CD8-positive, alpha-beta memory T cell (primary cell): Measurements from ENCODE around the gene MTHFD2L. TPM values are rescaled to one million over a fixed set of nuclear protein-coding genes. Genes with fewer than 3 reads are reported as not detected.

Source experiments
- CTCF ChIA-PET: fragments of 350-600 bp; sonication (Branson Sonifier 250); formaldehyde crosslinking; loops from one replicate; lab custom pipeline; 2021; ENCODE audit warnings: antibody characterized with exemption; lab: Charles Lee
- POLR2A ChIA-PET: fragments of 350-600 bp; sonication (Branson Sonifier 250); formaldehyde crosslinking; loops from one replicate; lab custom pipeline; 2021; ENCODE audit warnings: antibody characterized with exemption; lab: Charles Lee
- DNase-seq, 5 donors: peaks; one replicate each; pipeline versions ENCODE4 v3.0.0 to v3.0.0-alpha.2; 2020 to 2022; ENCODE audit warnings: mixed read lengths in 1 of 5
- H3K27ac ChIP-seq: one replicate; pipeline ENCODE4 v1.7.0; 2013; ENCODE audit warnings: low read depth, mild to moderate bottlenecking, low read length, moderate library complexity
- H3K27me3 ChIP-seq: 2 replicates; pipeline ENCODE4 v1.7.0; 2013; ENCODE audit warnings: low read length, mild to moderate bottlenecking; ENCODE audit not compliant: insufficient read depth, poor library complexity, severe bottlenecking
- H3K36me3 ChIP-seq: 2 replicates; pipeline ENCODE4 v1.7.0; 2013; ENCODE audit warnings: mild to moderate bottlenecking, low read length, moderate library complexity; ENCODE audit not compliant: insufficient read depth
- H3K4me1 ChIP-seq: 2 replicates; pipeline ENCODE4 v1.7.0; 2013; ENCODE audit warnings: mild to moderate bottlenecking, low read length, moderate library complexity; ENCODE audit not compliant: insufficient read depth
- H3K4me3 ChIP-seq: 2 replicates; pipeline ENCODE4 v1.7.0; 2013; ENCODE audit warnings: mild to moderate bottlenecking, low read length
- H3K9me3 ChIP-seq: 2 replicates; pipeline ENCODE4 v1.7.0; 2013; ENCODE audit warnings: mild to moderate bottlenecking, low read length
- H3K27ac Mint-ChIP-seq, 8 donors: one replicate each; pipeline ENCODE4 v1.8.0; 2020 to 2021; ENCODE audit warnings: mixed read lengths in 8 of 8, mild to moderate bottlenecking in 6 of 8, inconsistent platforms in 3 of 8, moderate library complexity in 3 of 8
- H3K27me3 Mint-ChIP-seq, 2 donors: one replicate each; pipeline ENCODE4 v1.8.0; 2020 to 2021; ENCODE audit warnings: mixed read lengths in 2 of 2, mild to moderate bottlenecking in 1 of 2, moderate library complexity in 1 of 2
- H3K36me3 Mint-ChIP-seq, 3 donors: one replicate each; pipeline ENCODE4 v1.8.0; 2020 to 2021; ENCODE audit warnings: mixed read lengths in 3 of 3, inconsistent platforms in 1 of 3, mild to moderate bottlenecking in 1 of 3
- H3K4me1 Mint-ChIP-seq, 3 donors: one replicate each; pipeline ENCODE4 v1.8.0; 2020 to 2021; ENCODE audit warnings: mixed read lengths in 3 of 3, inconsistent platforms in 1 of 3, mild to moderate bottlenecking in 1 of 3
- H3K4me3 Mint-ChIP-seq, 7 donors: one replicate each; pipeline ENCODE4 v1.8.0; 2020 to 2021; ENCODE audit warnings: mixed read lengths in 7 of 7, mild to moderate bottlenecking in 6 of 7, moderate library complexity in 4 of 7, inconsistent platforms in 2 of 7
- H3K9me3 Mint-ChIP-seq, 5 donors: one replicate each; pipeline ENCODE4 v1.8.0; 2020 to 2022; ENCODE audit warnings: mixed read lengths in 5 of 5, mild to moderate bottlenecking in 3 of 5, moderate library complexity in 2 of 5, inconsistent platforms in 1 of 5
- polyA plus RNA-seq: library from polyadenylated mRNA; unstranded; fragments of 300-500 nt; fragmentation: Illumina TruSeq; gene quantifications from one replicate; pipeline ENCODE4 v1.2.3, GENCODE V29; 2021
- total RNA-seq, 2 experiments: library from RNA; stranded (reverse); gene quantifications; one replicate each; pipeline ENCODE4 v1.2.3, GENCODE V29; 2021

MTHFD2L gene
- total and polyA plus RNA-seq, 3 experiments from 2014 or later, result 5.0 to 8.5 (median 7.5) TPM

DNA sequence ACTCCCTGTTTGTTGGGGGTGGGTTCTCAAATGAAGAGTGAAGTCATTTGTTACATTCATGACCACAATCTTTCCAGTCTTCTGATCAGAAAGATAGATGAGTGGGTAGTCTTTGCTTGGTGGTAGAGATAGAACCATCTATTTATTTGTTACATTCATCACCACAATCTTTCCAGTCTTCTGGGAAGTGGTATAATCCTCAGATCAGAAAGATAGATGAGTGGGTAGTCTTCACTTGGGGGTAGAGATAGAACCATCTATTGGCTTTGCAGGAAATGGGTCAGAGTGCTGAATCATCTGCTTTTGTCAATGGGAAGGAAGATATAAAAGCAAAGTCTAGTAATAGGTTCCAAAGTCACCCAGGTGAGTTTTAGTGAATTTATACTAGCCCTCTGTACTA is 86.1 kb downstream of the MTHFD2L start:
- H3K4me1 Mint-ChIP-seq, result no peaks in the 10 kb centered on the region
- Histone ChIP-seq H3K9me3 (no peaks in the 10 kb centered on the region), H3K4me3 (no peak overlapping the region), H3K27me3 (no peaks in the 10 kb centered on the region), H3K36me3 (no peaks in the 10 kb centered on the region), H3K4me1 (no peaks in the 10 kb centered on the region), H3K27ac (no peak overlapping the region)
- no peak overlapping the region for H3K4me3 Mint-ChIP-seq
- ChIA-PET POLR2A (no interaction called here), CTCF (interaction anchor here (0.6 kb wide), 1 partner anchor 15 kb away, joined by 3 read pairs; no protein-coding TSS in a partner anchor)
- peaks cover 0 to 5% (median 0%) of the 10 kb centered on the region in 3 donors for H3K36me3 Mint-ChIP-seq
- H3K9me3 Mint-ChIP-seq, result peaks cover 0 to 2% (median 0%) of the 10 kb centered on the region in 5 donors
- no peak overlapping the region for H3K27ac Mint-ChIP-seq
- no peaks in the 10 kb centered on the region for H3K27me3 Mint-ChIP-seq
- no peak for DNase-seq

DNA sequence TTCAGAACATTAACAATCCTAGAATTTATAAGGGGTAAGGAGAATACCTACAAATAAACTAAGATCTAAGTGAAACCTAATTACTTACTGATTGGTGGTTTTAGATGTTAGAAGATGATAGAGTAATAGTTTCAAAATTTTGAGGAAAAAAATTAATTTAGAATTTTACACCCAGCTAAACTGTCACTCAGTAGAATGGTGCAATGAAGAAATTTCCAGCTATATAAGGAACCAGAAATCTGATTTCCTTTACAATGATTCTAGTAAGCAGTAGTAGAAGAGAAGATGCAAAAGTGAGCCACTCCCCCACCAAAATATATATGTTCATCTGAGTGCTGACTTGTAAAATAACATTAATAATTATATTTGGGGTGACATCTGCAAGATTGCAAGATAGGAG is 95.0 kb downstream of the MTHFD2L start:
- H3K4me3 Mint-ChIP-seq, result no peak overlapping the region
- CTCF ChIA-PET, result no interaction called here
- no peak for DNase-seq
- H3K27ac Mint-ChIP-seq, result no peak overlapping the region
- H3K27me3 Mint-ChIP-seq, result peaks cover 0 to 1% of the 10 kb centered on the region in 2 donors
- POLR2A ChIA-PET, result no interaction called here
- no peaks in the 10 kb centered on the region for H3K4me1 Mint-ChIP-seq
- H3K36me3 ChIP-seq, result no peaks in the 10 kb centered on the region
- H3K4me1 ChIP-seq, result no peaks in the 10 kb centered on the region
- peaks cover 5 to 25% (median 6%) of the 10 kb centered on the region in 3 donors for H3K36me3 Mint-ChIP-seq
- no peak overlapping the region for H3K4me3 ChIP-seq
- H3K27ac ChIP-seq, result no peak overlapping the region
- H3K9me3 ChIP-seq, result no peaks in the 10 kb centered on the region
- H3K9me3 Mint-ChIP-seq, result peaks cover 17 to 39% (median 25%) of the 10 kb centered on the region in 5 donors
- H3K27me3 ChIP-seq, result no peaks in the 10 kb centered on the region

GRCh38 chr4:74254386-74254785 is 96.5 kb downstream of the MTHFD2L start:
- no peak overlapping the region for H3K27ac Mint-ChIP-seq
- DNase-seq, result no peak
- POLR2A ChIA-PET, result no interaction called here
- no peaks in the 10 kb centered on the region for H3K4me1 ChIP-seq
- H3K27me3 ChIP-seq, result no peaks in the 10 kb centered on the region
- no peaks in the 10 kb centered on the region for H3K9me3 ChIP-seq
- peaks cover 17 to 35% (median 25%) of the 10 kb centered on the region in 5 donors for H3K9me3 Mint-ChIP-seq
- H3K4me1 Mint-ChIP-seq, result no peaks in the 10 kb centered on the region
- H3K27ac ChIP-seq, result no peak overlapping the region
- H3K4me3 ChIP-seq, result no peak overlapping the region
- H3K36me3 ChIP-seq, result no peaks in the 10 kb centered on the region
- H3K36me3 Mint-ChIP-seq, result peaks cover 5 to 25% (median 6%) of the 10 kb centered on the region in 3 donors
- CTCF ChIA-PET, result no interaction called here
- peaks cover 0 to 1% of the 10 kb centered on the region in 2 donors for H3K27me3 Mint-ChIP-seq
- H3K4me3 Mint-ChIP-seq, result no peak overlapping the region

DNA sequence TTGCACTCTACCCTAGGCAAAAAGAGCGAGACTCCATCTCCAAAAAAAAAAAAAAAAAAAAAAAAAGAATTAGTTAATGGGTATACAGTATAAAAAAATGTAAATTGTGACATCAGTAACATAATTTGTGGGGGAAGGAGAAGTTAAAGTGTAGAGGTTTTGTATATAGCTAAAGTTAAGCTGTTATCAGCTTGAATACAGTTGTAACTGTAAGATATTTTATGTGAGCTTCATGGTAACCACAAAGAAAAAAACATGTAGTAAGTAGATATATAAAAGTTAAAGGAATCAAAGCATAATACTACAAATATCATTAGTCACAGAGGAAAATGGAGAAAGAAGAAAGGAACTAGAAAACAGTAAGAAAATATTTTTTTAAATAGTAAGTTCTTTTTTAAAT is 97.2 kb downstream of the MTHFD2L start:
- POLR2A ChIA-PET, result no interaction called here

GRCh38 chr4:74258963-74259362 is 101.0 kb downstream of the MTHFD2L start:
- Mint-ChIP-seq H3K4me1 (no peaks in the 10 kb centered on the region), H3K27me3 (no peaks in the 10 kb centered on the region), H3K9me3 (peaks cover 0 to 2% (median 0%) of the 10 kb centered on the region in 5 donors), H3K27ac (no peak overlapping the region), H3K4me3 (no peak overlapping the region), H3K36me3 (no peaks in the 10 kb centered on the region)
- Histone ChIP-seq H3K36me3 (no peaks in the 10 kb centered on the region), H3K27me3 (no peaks in the 10 kb centered on the region), H3K27ac (no peak overlapping the region), H3K9me3 (no peaks in the 10 kb centered on the region), H3K4me3 (no peak overlapping the region), H3K4me1 (no peaks in the 10 kb centered on the region)
- no peak for DNase-seq
- POLR2A ChIA-PET, result no interaction called here
- CTCF ChIA-PET, result no interaction called here

More for the DNA sequence above, 97.2 kb downstream of the MTHFD2L start:
- Histone ChIP-seq H3K4me3 (no peak overlapping the region), H3K36me3 (no peaks in the 10 kb centered on the region), H3K9me3 (no peaks in the 10 kb centered on the region), H3K27me3 (no peaks in the 10 kb centered on the region), H3K27ac (no peak overlapping the region), H3K4me1 (no peaks in the 10 kb centered on the region)
- CTCF ChIA-PET, result no interaction called here
- no peak overlapping the region for H3K4me3 Mint-ChIP-seq
- peaks cover 17 to 29% (median 25%) of the 10 kb centered on the region in 5 donors for H3K9me3 Mint-ChIP-seq
- peaks cover 0 to 1% of the 10 kb centered on the region in 2 donors for H3K27me3 Mint-ChIP-seq
- DNase-seq, result no peak
- H3K4me1 Mint-ChIP-seq, result no peaks in the 10 kb centered on the region
- peaks cover 5 to 23% (median 6%) of the 10 kb centered on the region in 3 donors for H3K36me3 Mint-ChIP-seq
- H3K27ac Mint-ChIP-seq, result no peak overlapping the region

DNA sequence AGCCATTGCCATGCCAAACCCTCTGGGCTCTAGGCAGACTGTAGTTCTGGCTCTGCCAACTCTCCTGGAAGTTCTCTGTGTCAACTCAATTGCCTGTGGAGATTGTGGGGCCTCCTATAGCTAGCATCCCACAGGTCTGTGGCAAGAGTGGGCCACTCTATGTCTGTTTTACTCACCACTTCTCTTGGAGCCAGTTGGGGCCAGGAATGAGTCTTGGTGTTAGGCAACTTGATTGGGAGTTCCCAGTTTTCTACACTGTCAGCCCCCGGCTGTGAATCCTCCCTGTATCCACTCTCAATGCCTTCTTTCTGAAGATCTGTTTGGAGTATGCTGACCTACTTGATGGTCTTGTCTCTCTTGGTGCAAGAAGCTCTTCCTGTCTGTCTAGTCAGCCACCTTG is 102.1 kb downstream of the MTHFD2L start:
- no peak overlapping the region for H3K4me3 Mint-ChIP-seq
- no peaks in the 10 kb centered on the region for H3K4me1 ChIP-seq
- ChIA-PET POLR2A (no interaction called here), CTCF (no interaction called here)
- no peak for DNase-seq
- no peaks in the 10 kb centered on the region for H3K36me3 Mint-ChIP-seq
- no peaks in the 10 kb centered on the region for H3K4me1 Mint-ChIP-seq
- no peak overlapping the region for H3K27ac Mint-ChIP-seq
- H3K9me3 ChIP-seq, result no peaks in the 10 kb centered on the region
- no peaks in the 10 kb centered on the region for H3K27me3 Mint-ChIP-seq
- H3K27ac ChIP-seq, result no peak overlapping the region
- no peaks in the 10 kb centered on the region for H3K27me3 ChIP-seq
- H3K36me3 ChIP-seq, result no peaks in the 10 kb centered on the region
- no peaks in the 10 kb centered on the region for H3K9me3 Mint-ChIP-seq
- H3K4me3 ChIP-seq, result no peak overlapping the region

DNA sequence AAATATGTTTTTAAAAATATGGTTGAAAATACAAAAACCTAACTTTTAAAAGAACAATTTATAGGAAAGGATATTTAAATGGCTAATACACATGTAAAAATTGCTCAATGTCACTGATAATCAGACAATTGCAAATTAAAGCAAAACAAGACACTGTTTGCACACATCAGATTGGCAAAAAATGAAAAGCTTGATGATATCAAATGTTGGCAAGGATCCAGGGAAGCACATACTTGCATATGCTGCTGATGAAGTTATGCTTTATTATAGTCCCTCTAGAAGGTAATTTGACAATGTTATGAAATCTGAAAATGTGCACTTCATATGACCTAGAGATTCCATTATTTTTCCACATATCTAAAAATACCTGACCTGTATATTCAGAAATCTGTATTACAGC is 104.6 kb downstream of the MTHFD2L start:
- H3K4me1 Mint-ChIP-seq, result no peaks in the 10 kb centered on the region

DNA sequence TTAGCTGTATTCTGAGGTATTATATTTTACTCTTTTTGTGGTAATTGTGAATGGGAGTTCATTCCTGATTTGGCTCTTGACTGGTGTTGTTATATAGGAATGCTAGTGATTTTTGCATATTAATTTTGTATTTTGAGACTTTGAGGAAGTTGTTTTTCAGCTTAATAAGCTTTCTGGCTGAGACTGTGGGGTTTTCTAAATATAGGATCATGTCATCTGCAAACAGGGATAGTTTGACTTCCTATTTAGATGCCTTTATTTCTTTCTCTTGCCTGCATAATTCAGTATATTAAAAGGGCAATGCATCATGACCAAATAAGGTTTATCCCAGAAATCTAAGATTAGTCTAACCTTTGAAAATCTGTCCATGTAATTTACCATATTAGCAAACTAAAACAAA is 105.6 kb downstream of the MTHFD2L start:
- no peaks in the 10 kb centered on the region for H3K27me3 ChIP-seq
- no peaks in the 10 kb centered on the region for H3K36me3 ChIP-seq
- no peaks in the 10 kb centered on the region for H3K9me3 Mint-ChIP-seq
- DNase-seq, result no peak
- H3K9me3 ChIP-seq, result no peaks in the 10 kb centered on the region
- no peak overlapping the region for H3K4me3 ChIP-seq
- H3K4me1 Mint-ChIP-seq, result no peaks in the 10 kb centered on the region
- H3K36me3 Mint-ChIP-seq, result no peaks in the 10 kb centered on the region
- CTCF ChIA-PET, result no interaction called here
- H3K27me3 Mint-ChIP-seq, result no peaks in the 10 kb centered on the region
- no peak overlapping the region for H3K4me3 Mint-ChIP-seq
- POLR2A ChIA-PET, result no interaction called here
- no peak overlapping the region for H3K27ac Mint-ChIP-seq
- H3K27ac ChIP-seq, result no peak overlapping the region
- no peaks in the 10 kb centered on the region for H3K4me1 ChIP-seq

More for the DNA sequence above, 104.6 kb downstream of the MTHFD2L start:
- Histone ChIP-seq H3K36me3 (no peaks in the 10 kb centered on the region), H3K27me3 (no peaks in the 10 kb centered on the region), H3K4me1 (no peaks in the 10 kb centered on the region), H3K9me3 (no peaks in the 10 kb centered on the region), H3K4me3 (no peak overlapping the region), H3K27ac (no peak overlapping the region)
- POLR2A ChIA-PET, result no interaction called here
- H3K9me3 Mint-ChIP-seq, result no peaks in the 10 kb centered on the region
- DNase-seq, result no peak
- CTCF ChIA-PET, result no interaction called here
- H3K27me3 Mint-ChIP-seq, result no peaks in the 10 kb centered on the region
- H3K27ac Mint-ChIP-seq, result no peak overlapping the region
- no peaks in the 10 kb centered on the region for H3K36me3 Mint-ChIP-seq
- no peak overlapping the region for H3K4me3 Mint-ChIP-seq
